ENCODE results near the gene CPNE8. TPM values are rescaled to one million over a fixed set of nuclear protein-coding genes. Genes with fewer than 3 reads are reported as not detected.

The CPNE8 gene
- total and polyA plus RNA-seq, 2 of the 4 experiments (the other 2 are of a cell fraction): not detected

DNA sequence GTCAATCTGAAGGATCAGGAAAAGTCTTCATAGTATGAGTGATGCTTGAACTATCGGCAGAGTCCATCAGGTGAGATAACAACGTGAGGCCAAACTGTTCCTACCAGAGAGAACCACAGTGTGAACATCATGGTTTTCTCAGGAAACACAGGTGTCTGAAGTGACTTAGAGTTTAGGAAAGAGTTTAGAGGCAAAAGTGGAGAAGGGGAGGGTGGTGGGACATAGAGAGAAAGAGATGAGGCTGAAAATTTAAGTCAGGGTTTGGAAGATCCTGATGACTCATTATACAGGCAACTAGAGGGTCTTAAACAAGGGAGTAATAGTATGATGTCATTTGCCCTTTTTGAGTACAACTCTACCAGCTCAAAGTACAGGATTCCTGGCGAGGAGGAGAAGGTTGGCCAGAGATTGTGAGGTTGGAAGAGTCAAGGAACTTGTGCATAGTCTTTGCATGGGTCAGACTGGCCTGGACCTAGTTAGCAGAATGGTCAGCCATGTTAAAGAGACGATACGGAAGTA is 16.0 kb downstream of the CPNE8 start:
- Histone ChIP-seq H3K27me3 (ENCODE audit: control insufficient read depth, insufficient read depth, low read length) (no peaks in the 10 kb centered on the region), H3K4me3 (ENCODE audit: insufficient read depth, low read depth, low read length) (no peak overlapping the region), H3K4me2 (ENCODE audit: low read depth, low read length) (no peak overlapping the region), H3K14ac (replicated peaks; ENCODE audit: low read depth, low read length) (no peak overlapping the region), H2AK5ac (ENCODE audit: low read depth, low read length) (no peak overlapping the region), H2AK9ac (replicated peaks; ENCODE audit: low read depth, low read length, poor library complexity) (no peak overlapping the region), H3K56ac (ENCODE audit: extremely low read depth, insufficient read depth, low read length) (no peak overlapping the region), H4K91ac (ENCODE audit: insufficient read depth, low read depth, low read length) (no peak overlapping the region), H3K4me1 (ENCODE audit: control insufficient read depth, insufficient read depth, low read length) (no peaks in the 10 kb centered on the region), H3K18ac (ENCODE audit: low read depth, low read length) (no peak overlapping the region), H2BK20ac (ENCODE audit: low read depth, low read length) (no peak overlapping the region), H2BK5ac (ENCODE audit: low read depth, low read length, poor library complexity, severe bottlenecking) (no peak overlapping the region), H3K23ac (ENCODE audit: low read depth, low read length) (no peak overlapping the region), H4K8ac (ENCODE audit: low read depth in 2 of 2, low read length in 2 of 2) (no peak overlapping the region), H3K4ac (ENCODE audit: low read depth, low read length) (no peak overlapping the region), H3K9me1 (ENCODE audit: insufficient read depth, low read length) (no peaks in the 10 kb centered on the region), H4K20me1 (ENCODE audit: insufficient read depth, low read length) (no peaks in the 10 kb centered on the region), H3K9me3 (ENCODE audit: control insufficient read depth, insufficient read depth, low read length) (peaks cover 8% of the 10 kb centered on the region), H4K5ac (ENCODE audit: low read depth, low read length) (no peak overlapping the region), H2AFZ (replicated peaks; ENCODE audit: low read length, poor library complexity) (no peak overlapping the region), H2BK15ac (ENCODE audit: low read depth, low read length) (no peak overlapping the region), H3K79me1 (ENCODE audit: low read depth in 1 of 2, low read length in 2 of 2) (no peaks in the 10 kb centered on the region), H2BK120ac (ENCODE audit: low read depth, low read length) (no peak overlapping the region), H3K9ac (ENCODE audit: low read depth, low read length) (no peak overlapping the region), H3K27ac (ENCODE audit: insufficient read depth, low read length) (no peak overlapping the region), H3K36me3 (ENCODE audit: control insufficient read depth, insufficient read depth, low read length) (no peaks in the 10 kb centered on the region)
- no peak for ATAC-seq (ENCODE audit: low read depth)
- BruUV-seq (replicated peaks): no TSS peak
- no peak for DNase-seq
- ChIA-PET CTCF (no interaction called here), POLR2A (ENCODE audit: unreplicated experiment) (no interaction called here)
- in situ Hi-C loops (cut with MboI; ENCODE audit: low sequenced_read_pairs) (no loop called here), intact Hi-C loops (cut with micrococcal nuclease) (no loop called here), dilution Hi-C loops (cut with HindIII; ENCODE audit: low sequenced_read_pairs, unreplicated experiment) (no loop called here)
- 87% methylated on average over 2 of the region's 5 CpGs; no CpG with 5 or more reads in 1 of the 2 experiments for WGBS, 2 experiments (ENCODE audit: extremely low coverage in 2 of 2, insufficient read length in 1 of 2)
- TF ChIP-seq CHD1 (IDR thresholded peaks at IDR 0.05; ENCODE audit: low read depth, low read length): no peak
- TF ChIP-seq CEBPB (IDR thresholded peaks at IDR 0.05; ENCODE audit: low read depth, low read length): no peak
- TF ChIP-seq MAZ (IDR thresholded peaks at IDR 0.05; ENCODE audit: borderline replicate concordance, low read depth, low read length): no peak
- no peak for TF ChIP-seq RCOR1 (IDR thresholded peaks at IDR 0.05; ENCODE audit: insufficient replicate concordance, low read length)
- TF ChIP-seq SMC3 (IDR thresholded peaks at IDR 0.05; ENCODE audit: low read depth, low read length): no peak
- no peak for TF ChIP-seq CTCF (conservative IDR thresholded peaks at IDR 0.05; ENCODE audit: low read depth, low read length)
- no peak for TF ChIP-seq RAD21 (IDR thresholded peaks at IDR 0.05; ENCODE audit: low read length)
- TF ChIP-seq, protein P1, sequence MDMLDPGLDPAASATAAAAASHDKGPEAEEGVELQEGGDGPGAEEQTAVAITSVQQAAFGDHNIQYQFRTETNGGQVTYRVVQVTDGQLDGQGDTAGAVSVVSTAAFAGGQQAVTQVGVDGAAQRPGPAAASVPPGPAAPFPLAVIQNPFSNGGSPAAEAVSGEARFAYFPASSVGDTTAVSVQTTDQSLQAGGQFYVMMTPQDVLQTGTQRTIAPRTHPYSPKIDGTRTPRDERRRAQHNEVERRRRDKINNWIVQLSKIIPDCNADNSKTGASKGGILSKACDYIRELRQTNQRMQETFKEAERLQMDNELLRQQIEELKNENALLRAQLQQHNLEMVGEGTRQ (IDR thresholded peaks at IDR 0.05; ENCODE audit: low read depth, low read length): no peak
- no peak for TF ChIP-seq RFX5 (IDR thresholded peaks at IDR 0.05; ENCODE audit: low read depth, low read length)
- TF ChIP-seq, protein P2, sequence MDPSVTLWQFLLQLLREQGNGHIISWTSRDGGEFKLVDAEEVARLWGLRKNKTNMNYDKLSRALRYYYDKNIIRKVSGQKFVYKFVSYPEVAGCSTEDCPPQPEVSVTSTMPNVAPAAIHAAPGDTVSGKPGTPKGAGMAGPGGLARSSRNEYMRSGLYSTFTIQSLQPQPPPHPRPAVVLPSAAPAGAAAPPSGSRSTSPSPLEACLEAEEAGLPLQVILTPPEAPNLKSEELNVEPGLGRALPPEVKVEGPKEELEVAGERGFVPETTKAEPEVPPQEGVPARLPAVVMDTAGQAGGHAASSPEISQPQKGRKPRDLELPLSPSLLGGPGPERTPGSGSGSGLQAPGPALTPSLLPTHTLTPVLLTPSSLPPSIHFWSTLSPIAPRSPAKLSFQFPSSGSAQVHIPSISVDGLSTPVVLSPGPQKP (IDR thresholded peaks at IDR 0.05; ENCODE audit: borderline replicate concordance, low read depth, low read length): no peak
- TF ChIP-seq MAFK (IDR thresholded peaks at IDR 0.05; ENCODE audit: low read depth, low read length): no peak
- TF ChIP-seq POLR2A (IDR thresholded peaks at IDR 0.05; ENCODE audit: low read depth, low read length): no peak
